Left lobe of liver (tissue), 2 donors: ENCODE results near the gene TMEM72. TPM values are rescaled to one million over a fixed set of nuclear protein-coding genes. Genes with fewer than 3 reads are reported as not detected.

Experiments
- ATAC-seq: fragments of 200-7000 bp; cut with Tn5 transposase; one replicate; pipeline ENCODE4 v1.9.1; 2020; ENCODE audit warnings: mild to moderate bottlenecking, moderate library complexity
- DNase-seq: peaks from one replicate; pipeline ENCODE4 v3.0.0-alpha.2; 2020; ENCODE audit warnings: low spot score
- total RNA-seq: library from RNA; stranded (reverse); gene quantifications from one replicate; pipeline ENCODE4 v1.2.1, GENCODE V29; 2021
- donor health status: DM: no; HTN: no; CAD: no; lungs with moderate emphysema.
- donor health status: DM: no; HTN: yes; CAD: no.

The TMEM72 gene
- total RNA-seq, 1 donor from 2014 or later: not detected

- no peak for ATAC-seq
- DNase-seq: no peak
Measured at GRCh38 chr10:44951576-44952226, 40.6 kb downstream of the TMEM72 start.

DNA sequence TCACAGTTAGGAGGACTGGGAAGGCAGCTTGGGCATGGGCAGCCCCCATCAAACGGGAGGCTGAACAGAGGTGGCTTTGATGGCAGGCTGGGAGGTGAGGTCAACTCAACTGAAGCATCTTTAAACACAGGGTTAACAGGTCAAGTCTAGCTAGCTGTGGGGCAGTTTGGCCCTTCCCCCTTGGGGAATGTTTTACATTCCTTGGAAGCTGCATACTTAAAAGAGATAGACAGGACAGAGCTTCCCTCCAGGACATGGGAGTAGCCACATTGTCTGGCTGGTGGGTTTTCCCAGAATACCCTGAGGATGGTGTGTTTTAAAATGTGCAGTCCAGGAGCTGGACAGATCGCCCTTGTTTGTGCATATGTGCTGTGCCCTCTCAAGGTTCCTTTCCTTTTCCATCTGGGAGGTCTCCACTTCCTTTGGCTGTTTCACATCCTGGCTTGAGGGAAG is 41.7 kb downstream of the TMEM72 start:
- DNase-seq: peak; percentile 26
- no peak for ATAC-seq

GRCh38 chr10:44954042-44954441 is 42.9 kb downstream of the TMEM72 start:
- ATAC-seq: no peak
- DNase-seq: no peak

- no peak for DNase-seq
- ATAC-seq: no peak
Measured at GRCh38 chr10:44954962-44955361, 43.8 kb downstream of the TMEM72 start.

DNA sequence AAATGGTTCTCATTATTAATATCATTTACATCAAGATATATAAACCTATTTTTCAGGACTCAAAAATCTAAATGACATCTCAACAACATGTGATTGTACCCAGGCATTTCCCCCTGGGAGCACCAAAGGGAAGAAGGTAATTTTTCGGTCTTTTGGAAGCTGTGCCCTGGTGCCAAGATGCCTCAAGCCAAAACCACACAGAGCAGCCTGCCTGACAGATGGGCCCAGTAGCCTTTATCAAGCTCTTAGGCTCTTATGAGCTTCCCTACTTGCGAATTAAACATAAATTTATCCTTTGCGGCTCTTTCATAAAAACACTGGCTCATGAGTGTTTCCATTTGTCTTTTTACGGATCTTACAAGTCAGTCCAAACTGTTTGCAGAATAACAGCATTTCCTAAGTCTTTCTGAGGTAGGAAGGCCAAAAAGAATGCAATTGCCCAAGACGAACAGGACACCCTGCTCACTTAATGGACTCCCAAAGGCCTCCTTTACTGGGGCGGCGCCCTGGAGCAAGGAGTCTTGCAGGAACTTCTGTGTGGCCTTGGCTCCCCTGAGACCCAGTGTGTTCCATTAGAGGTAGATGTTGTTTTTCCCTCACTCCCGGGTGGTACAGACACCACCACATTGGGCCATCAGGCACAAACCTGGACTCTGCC is 44.4 kb downstream of the TMEM72 start:
- no peak for ATAC-seq
- DNase-seq: peak; percentile 34

DNA sequence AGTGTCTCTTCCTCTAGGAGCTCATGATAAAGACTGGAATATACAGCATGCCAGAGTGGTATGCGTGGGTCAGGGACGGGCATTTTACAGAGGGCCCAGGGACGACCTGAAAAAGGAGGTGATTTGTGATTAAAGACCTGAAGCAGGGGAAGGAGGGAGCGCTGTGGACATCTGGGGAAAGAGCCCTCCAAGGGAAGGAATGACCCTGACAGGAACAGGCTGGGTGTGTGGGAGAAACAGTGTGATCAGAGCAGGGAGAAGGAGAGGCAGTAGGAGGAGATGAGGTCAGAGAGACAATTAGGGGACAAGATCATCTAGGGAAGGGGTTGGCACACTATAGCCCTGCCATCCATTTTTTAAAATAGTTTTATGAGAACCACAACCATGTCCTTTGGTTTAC is 45.1 kb downstream of the TMEM72 start:
- DNase-seq (peak; percentile 33), ATAC-seq (no peak)

DNA sequence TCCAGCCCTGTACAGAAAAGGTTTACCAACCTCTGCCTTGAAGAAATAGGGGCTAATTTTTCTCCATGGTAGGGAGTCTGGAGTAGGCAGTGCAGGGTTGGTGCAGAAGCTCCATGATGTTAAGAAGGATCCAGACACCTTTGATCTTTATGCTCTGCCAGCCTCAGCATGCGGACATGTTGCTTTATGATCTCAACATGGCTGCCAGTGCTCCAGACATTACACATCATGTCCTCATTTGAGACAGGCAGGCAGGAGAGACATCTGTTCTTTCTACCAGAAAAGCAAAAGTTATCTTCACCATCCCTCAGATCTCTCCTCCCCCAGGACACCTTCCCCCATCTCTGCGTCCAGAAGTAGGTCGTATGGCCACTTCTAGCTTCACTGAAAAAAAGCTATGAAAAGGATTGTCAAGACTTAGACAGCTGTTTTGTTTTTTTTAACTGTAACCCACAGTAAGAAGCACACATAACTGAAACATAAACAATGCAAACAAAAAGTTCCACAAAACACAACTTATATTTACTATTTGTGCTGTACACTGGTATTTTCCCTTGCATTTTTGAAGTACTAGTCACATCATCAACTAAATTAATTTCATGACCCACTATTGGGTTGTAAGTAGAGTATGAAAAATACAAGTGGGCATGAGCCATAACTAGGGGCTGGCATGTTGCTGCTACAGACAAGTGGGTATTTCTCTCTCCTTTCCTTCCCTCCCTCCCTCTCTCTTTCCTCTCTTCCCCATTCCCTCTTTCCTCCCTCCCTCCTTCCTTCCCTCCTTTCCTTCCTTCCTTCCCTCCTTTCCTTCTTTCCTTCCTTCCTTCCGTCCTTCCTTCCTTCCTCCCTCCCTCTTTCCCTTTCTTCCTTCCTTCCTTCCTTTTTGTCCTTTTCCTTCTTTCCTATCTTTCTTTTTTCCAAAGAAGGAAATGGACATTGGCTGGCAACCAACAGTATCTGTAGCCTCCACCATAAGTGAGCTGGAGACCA is 45.9 kb downstream of the TMEM72 start:
- no peak for DNase-seq
- ATAC-seq: no peak

GRCh38 chr10:44958196-44958897 is 47.2 kb downstream of the TMEM72 start:
- DNase-seq (peak; percentile 42), ATAC-seq (no peak)

GRCh38 chr10:44958898-44959246 is 47.7 kb downstream of the TMEM72 start:
- ATAC-seq (no peak), DNase-seq (no peak)

DNA sequence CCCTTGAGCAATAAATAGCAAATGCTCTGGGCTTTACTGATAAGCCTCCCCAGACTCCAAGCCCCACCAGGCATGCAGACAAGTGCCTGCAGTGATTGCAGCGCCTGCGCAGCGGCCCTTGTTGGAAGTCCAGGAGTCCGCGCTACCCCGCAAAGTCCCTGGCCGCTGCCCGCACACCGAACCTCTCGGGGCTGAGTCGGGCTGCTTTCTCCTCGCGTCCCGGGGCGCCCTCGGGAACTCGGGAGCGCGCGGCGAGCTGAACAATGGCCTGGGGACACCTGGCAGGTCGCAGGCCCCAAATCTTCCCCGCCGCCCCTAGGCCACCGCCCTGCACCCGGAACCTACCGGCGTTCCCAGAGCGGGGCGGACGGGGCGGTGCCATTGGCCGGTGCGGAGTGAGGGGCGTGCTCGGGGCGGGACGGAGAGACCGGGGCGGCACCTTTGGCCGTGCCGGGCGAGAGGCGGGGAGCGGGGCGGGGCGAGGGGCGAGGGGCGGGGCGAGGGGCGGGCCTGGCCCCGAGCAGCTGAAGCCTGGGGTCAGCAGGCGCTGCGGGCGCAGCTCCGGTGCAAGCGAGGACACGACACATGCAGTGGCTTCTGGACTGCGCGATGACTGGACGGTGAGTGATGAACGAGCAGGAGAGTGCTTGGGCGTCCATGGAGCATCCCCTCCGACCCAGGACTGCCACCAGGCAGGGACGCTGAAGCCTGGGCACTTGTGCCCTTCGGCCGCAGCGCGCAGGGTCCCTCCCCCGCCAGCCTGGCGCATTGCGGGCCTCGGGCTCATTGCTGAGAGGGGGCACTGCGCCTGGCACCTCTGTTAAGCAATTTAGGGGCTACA is 48.3 kb downstream of the TMEM72 start, which contains the start of gene RASSF4:
Gene RASSF4, plus strand, starts transcription at position 556 of the 841 bp plus-strand sequence. CDS start 10,401 bp downstream, outside the sequence.
- DNase-seq (peak; percentile 97), ATAC-seq (peak; percentile 88)

- no peak for ATAC-seq
Measured at GRCh38 chr10:44960088-44960460, 48.9 kb downstream of the TMEM72 start.

GRCh38 chr10:44960482-44961229 is 49.5 kb downstream of the TMEM72 start:
- DNase-seq (peak; percentile 49), ATAC-seq (no peak)

More at GRCh38 chr10:44960088-44960460, 48.9 kb downstream of the TMEM72 start:
- DNase-seq: no peak

DNA sequence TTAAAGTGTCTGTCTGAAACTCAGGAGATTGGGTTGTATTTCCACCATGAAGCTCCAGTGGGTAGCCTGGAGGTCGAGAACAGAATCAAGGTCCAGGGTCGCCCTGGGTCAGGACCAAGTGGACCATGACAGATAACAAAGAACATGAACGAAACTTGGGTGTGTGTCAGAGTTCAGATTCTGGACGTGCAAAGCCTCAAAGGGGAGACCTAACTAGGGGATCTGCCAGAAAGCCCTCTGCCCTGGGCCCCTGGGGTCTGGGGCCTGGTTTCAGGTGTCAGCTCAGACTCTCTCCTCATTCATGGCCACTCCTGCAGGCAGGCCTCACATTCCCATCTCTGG is 50.1 kb downstream of the TMEM72 start:
- no peak for ATAC-seq

GRCh38 chr10:44961931-44962750 is 51.0 kb downstream of the TMEM72 start:
- DNase-seq: peak; percentile 39
- no peak for ATAC-seq

More for the DNA sequence above, 50.1 kb downstream of the TMEM72 start:
- peak; percentile 48 for DNase-seq

DNA sequence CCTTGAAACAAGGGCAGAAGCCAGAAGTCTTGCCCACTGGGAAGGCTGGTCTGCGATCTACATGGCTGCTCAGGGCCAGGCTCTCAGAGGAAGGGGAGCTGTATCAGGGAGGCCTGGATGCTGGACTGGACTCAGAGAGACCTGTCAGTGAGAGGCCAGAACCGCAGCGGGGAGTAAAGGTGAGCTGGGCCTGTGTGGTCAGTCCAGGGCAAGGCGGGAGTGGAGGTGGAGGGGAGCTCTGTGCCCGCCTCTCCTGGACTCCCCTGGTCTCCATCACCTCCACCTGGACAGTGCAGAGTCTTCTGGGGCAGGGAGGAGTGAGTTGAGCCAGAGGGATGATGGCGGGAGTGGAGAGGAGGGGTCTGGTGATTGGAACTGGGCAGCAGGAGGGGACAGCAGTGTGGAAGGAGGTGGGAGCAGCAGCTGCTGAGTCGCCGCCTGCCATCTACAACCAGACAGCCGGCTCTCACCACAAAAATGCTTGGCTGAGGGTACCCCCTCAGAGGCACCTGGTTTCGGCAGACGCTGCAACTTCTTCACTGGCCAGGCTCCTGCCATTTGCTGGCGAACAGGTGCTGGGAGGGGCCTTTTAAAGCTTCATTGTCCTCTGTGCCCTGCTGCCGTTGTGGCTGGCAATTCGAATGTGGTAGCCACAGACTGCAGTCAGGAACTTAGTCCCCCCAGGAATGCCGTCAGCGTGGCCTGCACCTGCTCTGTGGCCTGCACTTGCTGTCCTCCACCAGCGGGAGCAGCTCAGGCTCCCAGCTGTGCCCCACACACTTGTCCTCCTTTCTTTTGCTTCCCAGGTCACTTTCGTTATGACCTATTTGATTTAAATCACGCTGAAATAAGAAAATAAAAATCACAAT is 52.0 kb downstream of the TMEM72 start:
- ATAC-seq (peak; percentile 4), DNase-seq (peak; percentile 43)

DNA sequence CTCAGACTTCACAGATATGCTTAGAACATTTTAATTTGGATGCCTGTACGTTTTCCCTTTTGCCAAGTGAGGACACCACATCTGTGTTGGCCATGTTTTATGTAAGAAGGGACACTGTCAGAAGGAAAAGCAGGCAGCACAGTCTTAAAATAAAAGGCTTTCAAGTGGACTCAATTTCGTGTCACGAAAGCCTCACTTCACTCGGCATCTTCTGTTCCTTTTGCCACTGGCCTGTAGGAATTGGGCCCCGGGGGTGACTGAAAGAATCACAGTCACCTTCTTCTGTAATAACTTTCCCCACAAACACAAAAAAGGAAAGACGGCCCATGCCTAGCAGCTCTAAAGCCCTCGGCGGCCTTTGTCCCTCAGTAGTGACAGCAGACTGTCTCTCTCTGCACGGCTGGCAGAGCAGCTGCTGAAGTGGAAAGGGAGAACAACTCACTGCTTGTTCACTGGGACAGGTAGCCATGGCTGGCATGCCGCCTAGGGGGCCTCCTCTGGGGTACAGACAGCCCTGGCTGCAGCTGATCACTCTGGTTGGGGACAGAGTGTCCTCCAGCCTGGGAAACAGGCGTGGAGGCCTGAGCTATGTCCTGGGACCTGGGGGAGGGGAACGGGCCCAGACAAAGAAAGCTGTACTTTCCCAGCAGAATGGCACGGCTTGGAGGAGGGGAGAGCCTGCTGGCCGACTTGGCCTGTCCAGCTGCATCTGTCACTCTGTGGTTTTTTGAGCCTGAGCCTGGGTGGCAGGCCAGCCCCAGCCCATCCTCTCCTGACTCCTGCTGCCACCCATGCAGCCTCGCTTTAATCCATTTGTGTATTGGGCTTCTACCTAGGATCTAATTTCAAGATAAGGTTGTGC is 52.9 kb downstream of the TMEM72 start:
- peak; percentile 47 for ATAC-seq
- DNase-seq: peak; percentile 74
